ENCODE measurements around the gene WIPI1. TPM values are rescaled to one million over a fixed set of nuclear protein-coding genes. Genes with fewer than 3 reads are reported as not detected.

The WIPI1 gene
- total RNA-seq, 1 experiment from 2014 or later, result 29.3 TPM

DNA sequence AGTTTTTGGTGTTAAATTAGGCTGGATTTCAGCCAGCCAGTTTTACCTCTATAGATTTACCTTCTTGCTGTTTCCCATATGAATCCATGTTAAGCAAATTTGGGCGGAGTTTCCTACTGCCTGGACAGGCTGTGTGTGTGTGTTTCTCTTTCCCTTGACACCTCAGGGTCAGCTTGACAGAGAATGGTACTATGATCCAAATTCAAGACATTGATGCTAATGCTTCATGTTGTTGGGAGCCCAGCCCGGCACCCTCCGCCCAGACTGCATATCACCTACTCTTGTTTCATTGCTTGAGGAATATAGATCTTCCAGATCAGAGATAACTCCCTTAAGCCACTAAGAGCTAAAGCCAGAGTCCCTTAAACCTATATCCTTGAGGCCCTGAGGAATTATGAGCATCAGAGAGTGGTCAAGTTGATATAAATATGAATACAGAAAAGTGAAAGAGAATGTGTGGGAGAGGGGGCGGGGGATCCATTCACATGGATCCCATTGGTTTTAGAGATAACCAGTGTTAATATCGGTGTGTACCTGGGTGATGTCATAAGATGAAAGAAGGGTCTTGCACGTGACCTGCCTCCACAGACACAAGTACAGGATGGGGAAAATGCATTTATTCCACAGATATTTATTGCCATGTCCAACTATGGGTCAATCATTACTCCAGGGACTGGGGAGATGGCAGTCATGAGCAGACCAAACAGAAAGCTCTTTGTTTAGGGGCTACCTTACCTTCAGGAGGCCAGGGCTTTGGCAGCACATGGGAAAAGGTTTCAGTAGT is 69.7 kb downstream of the WIPI1 start:
- no peak for ATAC-seq
- H3K4me3 Mint-ChIP-seq, result no peak overlapping the region
- no peaks in the 10 kb centered on the region for H3K9me3 Mint-ChIP-seq
- 0 out of 2 replicates have a peak overlapping the region, but pooled peaks have one; percentile 1 for H3K27ac Mint-ChIP-seq
- POLR2A ChIA-PET, result no interaction called here
- DNase-seq (ENCODE audit: low spot score), result no peak
- TF ChIP-seq PRRX2 (CRISPR knock-in tag; IDR thresholded peaks at IDR 0.05), result no peak
- no peak for TF ChIP-seq ZNF219 (CRISPR knock-in tag; IDR thresholded peaks at IDR 0.05; ENCODE audit: borderline replicate concordance)
- TF ChIP-seq, protein P1, sequence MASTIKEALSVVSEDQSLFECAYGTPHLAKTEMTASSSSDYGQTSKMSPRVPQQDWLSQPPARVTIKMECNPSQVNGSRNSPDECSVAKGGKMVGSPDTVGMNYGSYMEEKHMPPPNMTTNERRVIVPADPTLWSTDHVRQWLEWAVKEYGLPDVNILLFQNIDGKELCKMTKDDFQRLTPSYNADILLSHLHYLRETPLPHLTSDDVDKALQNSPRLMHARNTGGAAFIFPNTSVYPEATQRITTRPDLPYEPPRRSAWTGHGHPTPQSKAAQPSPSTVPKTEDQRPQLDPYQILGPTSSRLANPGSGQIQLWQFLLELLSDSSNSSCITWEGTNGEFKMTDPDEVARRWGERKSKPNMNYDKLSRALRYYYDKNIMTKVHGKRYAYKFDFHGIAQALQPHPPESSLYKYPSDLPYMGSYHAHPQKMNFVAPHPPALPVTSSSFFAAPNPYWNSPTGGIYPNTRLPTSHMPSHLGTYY (CRISPR knock-in tag; IDR thresholded peaks at IDR 0.05), result no peak
- TF ChIP-seq, protein P2, sequence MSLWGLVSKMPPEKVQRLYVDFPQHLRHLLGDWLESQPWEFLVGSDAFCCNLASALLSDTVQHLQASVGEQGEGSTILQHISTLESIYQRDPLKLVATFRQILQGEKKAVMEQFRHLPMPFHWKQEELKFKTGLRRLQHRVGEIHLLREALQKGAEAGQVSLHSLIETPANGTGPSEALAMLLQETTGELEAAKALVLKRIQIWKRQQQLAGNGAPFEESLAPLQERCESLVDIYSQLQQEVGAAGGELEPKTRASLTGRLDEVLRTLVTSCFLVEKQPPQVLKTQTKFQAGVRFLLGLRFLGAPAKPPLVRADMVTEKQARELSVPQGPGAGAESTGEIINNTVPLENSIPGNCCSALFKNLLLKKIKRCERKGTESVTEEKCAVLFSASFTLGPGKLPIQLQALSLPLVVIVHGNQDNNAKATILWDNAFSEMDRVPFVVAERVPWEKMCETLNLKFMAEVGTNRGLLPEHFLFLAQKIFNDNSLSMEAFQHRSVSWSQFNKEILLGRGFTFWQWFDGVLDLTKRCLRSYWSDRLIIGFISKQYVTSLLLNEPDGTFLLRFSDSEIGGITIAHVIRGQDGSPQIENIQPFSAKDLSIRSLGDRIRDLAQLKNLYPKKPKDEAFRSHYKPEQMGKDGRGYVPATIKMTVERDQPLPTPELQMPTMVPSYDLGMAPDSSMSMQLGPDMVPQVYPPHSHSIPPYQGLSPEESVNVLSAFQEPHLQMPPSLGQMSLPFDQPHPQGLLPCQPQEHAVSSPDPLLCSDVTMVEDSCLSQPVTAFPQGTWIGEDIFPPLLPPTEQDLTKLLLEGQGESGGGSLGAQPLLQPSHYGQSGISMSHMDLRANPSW (CRISPR knock-in tag; conservative IDR thresholded peaks at IDR 0.05; ENCODE audit: low read depth), result no peak
- no peak for TF ChIP-seq RORB (CRISPR knock-in tag; IDR thresholded peaks at IDR 0.05)
- no peak for TF ChIP-seq ESRRA (CRISPR knock-in tag; IDR thresholded peaks at IDR 0.05; ENCODE audit: borderline replicate concordance)
- no peak for TF ChIP-seq FOXJ3 (CRISPR knock-in tag; IDR thresholded peaks at IDR 0.05; ENCODE audit: borderline replicate concordance)
- TF ChIP-seq JUN (CRISPR knock-in tag; IDR thresholded peaks at IDR 0.05), result no peak
- TF ChIP-seq FOXP1 (CRISPR knock-in tag; IDR thresholded peaks at IDR 0.05; ENCODE audit: borderline replicate concordance), result no peak
- TF ChIP-seq CBFB (CRISPR knock-in tag; IDR thresholded peaks at IDR 0.05; ENCODE audit: low read depth), result no peak
- TF ChIP-seq TEAD4 (CRISPR knock-in tag; IDR thresholded peaks at IDR 0.05), result no peak
- TF ChIP-seq ZBTB21 (CRISPR knock-in tag; IDR thresholded peaks at IDR 0.05; ENCODE audit: borderline replicate concordance), result no peak
- no peak for TF ChIP-seq ZNF317 (CRISPR knock-in tag; IDR thresholded peaks at IDR 0.05; ENCODE audit: borderline replicate concordance, low read depth)
- TF ChIP-seq ZNF396 (CRISPR knock-in tag; IDR thresholded peaks at IDR 0.05; ENCODE audit: borderline replicate concordance), result no peak
- TF ChIP-seq ETV6 (CRISPR knock-in tag; IDR thresholded peaks at IDR 0.05), result no peak
- no peak for TF ChIP-seq CREB1 (CRISPR knock-in tag; IDR thresholded peaks at IDR 0.05)
- TF ChIP-seq KAT7 (CRISPR knock-in tag; IDR thresholded peaks at IDR 0.05; ENCODE audit: borderline replicate concordance), result no peak
- H3K27me3 Mint-ChIP-seq (ENCODE audit: low read depth), result no peaks in the 10 kb centered on the region; the same call in 1 of the 2 replicates
- H3K4me1 Mint-ChIP-seq, result no peaks in the 10 kb centered on the region
- no peaks in the 10 kb centered on the region for H3K36me3 Mint-ChIP-seq
- CTCF ChIA-PET, result interaction anchor here (3.1 kb wide), 1 partner anchor 11 kb away, joined by 26 read pairs; no protein-coding TSS in a partner anchor

DNA sequence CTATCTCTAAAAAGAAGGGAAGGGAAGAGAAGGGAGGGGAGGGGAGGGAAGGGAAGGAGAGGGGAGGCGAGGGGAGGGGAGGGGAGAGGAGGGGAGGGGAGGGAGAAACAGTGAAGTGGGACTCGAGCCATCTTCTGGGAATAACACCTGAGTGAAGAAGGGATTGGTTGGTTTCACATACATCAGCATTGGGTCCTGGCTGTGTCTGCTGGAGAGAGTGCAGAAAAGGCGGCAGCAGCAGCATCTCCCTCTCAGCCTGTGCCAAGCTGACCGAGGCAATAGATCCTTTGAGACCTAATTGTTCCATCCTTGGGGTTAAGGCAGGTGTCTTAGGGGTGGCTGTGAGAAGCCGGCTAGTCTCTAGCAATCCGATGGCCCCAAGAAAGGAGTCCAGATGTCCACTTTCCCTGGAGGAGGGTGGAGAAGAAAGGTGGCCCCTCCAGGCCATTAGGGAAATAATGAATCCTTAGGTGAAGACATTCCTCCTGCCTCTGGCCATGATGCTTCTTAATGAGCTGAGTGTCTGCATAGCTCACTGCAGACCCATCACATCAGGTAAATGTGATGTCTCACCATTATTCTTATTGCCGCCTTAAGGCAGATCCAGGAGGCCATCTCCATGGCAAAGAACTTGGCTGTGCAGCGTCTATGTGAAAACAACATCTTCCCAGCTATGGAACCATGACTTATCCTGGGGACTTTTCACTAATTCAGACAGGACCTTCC is 71.6 kb downstream of the WIPI1 start:
- ATAC-seq, result no peak
- TF ChIP-seq CDX4 (CRISPR knock-in tag; IDR thresholded peaks at IDR 0.05; ENCODE audit: borderline replicate concordance), result no peak
- no peak for TF ChIP-seq ZSCAN18 (CRISPR knock-in tag; IDR thresholded peaks at IDR 0.05)
- TF ChIP-seq, protein P3, sequence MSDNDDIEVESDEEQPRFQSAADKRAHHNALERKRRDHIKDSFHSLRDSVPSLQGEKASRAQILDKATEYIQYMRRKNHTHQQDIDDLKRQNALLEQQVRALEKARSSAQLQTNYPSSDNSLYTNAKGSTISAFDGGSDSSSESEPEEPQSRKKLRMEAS (CRISPR knock-in tag; IDR thresholded peaks at IDR 0.05), result no peak
- TF ChIP-seq TEAD4 (CRISPR knock-in tag; IDR thresholded peaks at IDR 0.05), result no peak
- no peak for TF ChIP-seq TCF7 (CRISPR knock-in tag; IDR thresholded peaks at IDR 0.05; ENCODE audit: low read depth)
- no peak for TF ChIP-seq ZNF416 (CRISPR knock-in tag; IDR thresholded peaks at IDR 0.05)
- no peak for TF ChIP-seq SMAD4 (CRISPR knock-in tag; IDR thresholded peaks at IDR 0.05)
- TF ChIP-seq ZNF232 (CRISPR knock-in tag; IDR thresholded peaks at IDR 0.05), result no peak
- TF ChIP-seq ZNF423 (CRISPR knock-in tag; IDR thresholded peaks at IDR 0.05), result no peak
- TF ChIP-seq GTF2I (CRISPR knock-in tag; conservative IDR thresholded peaks at IDR 0.05), result no peak
- no peak for TF ChIP-seq ZBTB21 (CRISPR knock-in tag; IDR thresholded peaks at IDR 0.05; ENCODE audit: borderline replicate concordance)
- no peak for TF ChIP-seq CTCF (IDR thresholded peaks at IDR 0.05)

More for the DNA sequence above, 71.6 kb downstream of the WIPI1 start:
- no peak overlapping the region for H3K4me3 Mint-ChIP-seq
- CTCF ChIA-PET, result interaction anchor here (0.8 to 1.0 kb wide), 2 partner anchors 13 to 14 kb away, joined by 4 read pairs; no protein-coding TSS in a partner anchor
- no peaks in the 10 kb centered on the region for H3K36me3 Mint-ChIP-seq
- no peaks in the 10 kb centered on the region; the same call in 1 of the 2 replicates for H3K27me3 Mint-ChIP-seq (ENCODE audit: low read depth)
- DNase-seq (ENCODE audit: low spot score), result no peak
- POLR2A ChIA-PET, result no interaction called here
- H3K27ac Mint-ChIP-seq, result no peak overlapping the region
- H3K4me1 Mint-ChIP-seq, result peaks cover 5% of the 10 kb centered on the region
- H3K9me3 Mint-ChIP-seq, result no peaks in the 10 kb centered on the region

Data from WTC11 (cell line).